ENCODE results near the gene ZDHHC24.
A peak's percentile ranks its signal among the peaks of the same experiment; 100 is the strongest.
"Not testable (repeated sequence)": the region's sequence is repeated elsewhere in the genome, so short reads cannot be mapped to it uniquely, and the experiment has no call there.

The ZDHHC24 gene

GRCh38 chr11:66543263-66544107, 2.4 kb downstream of the ZDHHC24 start:
- DNase-seq = peak; percentile 56

GRCh38 chr11:66542362-66542761, 3.5 kb downstream of the ZDHHC24 start:
- DNase-seq = no peak

- no peak for DNase-seq
Observed at GRCh38 chr11:66541892-66542291, 4.0 kb downstream of the ZDHHC24 start.

GRCh38 chr11:66540598-66540997, 5.2 kb downstream of the ZDHHC24 start:
- DNase-seq = not testable (repeated sequence)

- no peak for DNase-seq
Observed at GRCh38 chr11:66539870-66540213, 6.0 kb downstream of the ZDHHC24 start.

GRCh38 chr11:66539170-66539869, 6.5 kb downstream of the ZDHHC24 start:
- no peak for DNase-seq

- no peak for DNase-seq
Observed at GRCh38 chr11:66532784-66533183, 13.1 kb downstream of the ZDHHC24 start.

GRCh38 chr11:66531841-66532240, 14.0 kb downstream of the ZDHHC24 start:
- no peak for DNase-seq

- no peak for DNase-seq
Observed at GRCh38 chr11:66530927-66531709, 14.7 kb downstream of the ZDHHC24 start.

- no peak for DNase-seq
Observed at GRCh38 chr11:66529655-66530054, 16.2 kb downstream of the ZDHHC24 start.

GRCh38 chr11:66529069-66529468, 16.8 kb downstream of the ZDHHC24 start:
- DNase-seq = no peak

GRCh38 chr11:66524304-66525040, 21.4 kb downstream of the ZDHHC24 start:
- DNase-seq = no peak

GRCh38 chr11:66523611-66524010, 22.2 kb downstream of the ZDHHC24 start:
- DNase-seq = no peak

GRCh38 chr11:66510990-66511339, 34.9 kb downstream of the ZDHHC24 start:
- DNase-seq = no peak

- peak; percentile 81 for DNase-seq
Observed at GRCh38 chr11:66510271-66510989, 35.4 kb downstream of the ZDHHC24 start, which contains the start of gene BBS1. TSS of gene BBS1 (plus strand) at chr11:66510635. CDS start at chr11:66510660, 25 bp downstream.

GRCh38 chr11:66509131-66509561, 36.7 kb downstream of the ZDHHC24 start:
- peak; percentile 10 for DNase-seq

GRCh38 chr11:66505276-66505816, 40.5 kb downstream of the ZDHHC24 start:
- DNase-seq = no peak

GRCh38 chr11:66498506-66498905, 47.3 kb downstream of the ZDHHC24 start:
- no peak for DNase-seq

- no peak for DNase-seq
Observed at GRCh38 chr11:66497206-66497605, 48.6 kb downstream of the ZDHHC24 start.

GRCh38 chr11:66495401-66495854, 50.4 kb downstream of the ZDHHC24 start:
- no peak for DNase-seq

GRCh38 chr11:66494935-66495334, 50.9 kb downstream of the ZDHHC24 start:
- no peak for DNase-seq

- DNase-seq = no peak
Observed at GRCh38 chr11:66494458-66494857, 51.4 kb downstream of the ZDHHC24 start.
